ENCODE data around the gene RGS11. TPM values are rescaled to one million over a fixed set of nuclear protein-coding genes. Genes with fewer than 3 reads are reported as not detected.

RGS11 gene
- total RNA-seq, 2 donors from 2014 or later, result 2.9 to 4.0 TPM

DNA sequence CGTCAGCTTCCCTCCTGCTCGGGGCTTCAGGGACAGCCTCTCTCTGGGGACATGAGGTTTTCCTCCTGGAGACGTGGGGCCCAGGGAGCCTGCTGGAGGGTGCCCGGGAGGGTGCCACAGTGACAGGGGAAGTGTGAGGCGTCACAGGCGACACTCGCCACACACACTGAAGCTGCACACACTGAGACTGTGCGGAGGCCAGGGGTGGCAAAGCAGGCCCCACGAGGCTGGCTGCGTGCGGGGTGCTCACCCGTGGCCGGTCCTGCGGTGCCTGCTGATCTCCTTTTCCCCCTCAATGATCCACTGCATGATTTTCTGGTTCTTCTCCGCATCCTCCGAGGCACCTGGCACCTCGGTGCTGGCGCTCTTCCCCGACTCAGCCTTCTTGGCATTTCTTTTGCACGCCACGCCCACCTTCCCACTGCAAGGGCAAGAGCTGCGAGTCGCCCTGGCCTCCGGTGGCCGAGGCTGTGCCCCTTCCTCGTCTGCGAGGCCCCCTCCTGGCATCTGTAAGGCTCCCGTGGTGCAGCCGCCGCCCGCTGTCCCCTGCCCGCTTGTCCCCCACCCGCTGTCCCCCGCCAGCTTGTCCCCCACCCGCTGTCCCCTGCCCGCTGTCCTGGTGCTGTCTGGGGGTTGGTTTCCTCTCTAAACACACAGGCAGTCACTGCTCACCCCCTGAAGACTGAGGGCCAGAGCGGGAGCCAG, 21.2 kb upstream of the RGS11 start:
- no peaks in the 10 kb centered on the region for H3K9me3 ChIP-seq
- H3K27me3 ChIP-seq, result no peaks in the 10 kb centered on the region
- no peak overlapping the region for H3K27ac ChIP-seq
- TF ChIP-seq, protein P1, sequence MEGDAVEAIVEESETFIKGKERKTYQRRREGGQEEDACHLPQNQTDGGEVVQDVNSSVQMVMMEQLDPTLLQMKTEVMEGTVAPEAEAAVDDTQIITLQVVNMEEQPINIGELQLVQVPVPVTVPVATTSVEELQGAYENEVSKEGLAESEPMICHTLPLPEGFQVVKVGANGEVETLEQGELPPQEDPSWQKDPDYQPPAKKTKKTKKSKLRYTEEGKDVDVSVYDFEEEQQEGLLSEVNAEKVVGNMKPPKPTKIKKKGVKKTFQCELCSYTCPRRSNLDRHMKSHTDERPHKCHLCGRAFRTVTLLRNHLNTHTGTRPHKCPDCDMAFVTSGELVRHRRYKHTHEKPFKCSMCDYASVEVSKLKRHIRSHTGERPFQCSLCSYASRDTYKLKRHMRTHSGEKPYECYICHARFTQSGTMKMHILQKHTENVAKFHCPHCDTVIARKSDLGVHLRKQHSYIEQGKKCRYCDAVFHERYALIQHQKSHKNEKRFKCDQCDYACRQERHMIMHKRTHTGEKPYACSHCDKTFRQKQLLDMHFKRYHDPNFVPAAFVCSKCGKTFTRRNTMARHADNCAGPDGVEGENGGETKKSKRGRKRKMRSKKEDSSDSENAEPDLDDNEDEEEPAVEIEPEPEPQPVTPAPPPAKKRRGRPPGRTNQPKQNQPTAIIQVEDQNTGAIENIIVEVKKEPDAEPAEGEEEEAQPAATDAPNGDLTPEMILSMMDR (IDR thresholded peaks at IDR 0.05), result no peak
- no peak for DNase-seq
- no peaks in the 10 kb centered on the region for H3K36me3 ChIP-seq
- H3K9ac ChIP-seq (ENCODE audit: low read depth in 2 of 2, low read length in 2 of 2), result no peak overlapping the region
- H3K4me1 ChIP-seq, result no peaks in the 10 kb centered on the region
- intact Hi-C loops (cut with DNase I), result no loop called here
- no peak overlapping the region for H3K4me3 ChIP-seq

DNA sequence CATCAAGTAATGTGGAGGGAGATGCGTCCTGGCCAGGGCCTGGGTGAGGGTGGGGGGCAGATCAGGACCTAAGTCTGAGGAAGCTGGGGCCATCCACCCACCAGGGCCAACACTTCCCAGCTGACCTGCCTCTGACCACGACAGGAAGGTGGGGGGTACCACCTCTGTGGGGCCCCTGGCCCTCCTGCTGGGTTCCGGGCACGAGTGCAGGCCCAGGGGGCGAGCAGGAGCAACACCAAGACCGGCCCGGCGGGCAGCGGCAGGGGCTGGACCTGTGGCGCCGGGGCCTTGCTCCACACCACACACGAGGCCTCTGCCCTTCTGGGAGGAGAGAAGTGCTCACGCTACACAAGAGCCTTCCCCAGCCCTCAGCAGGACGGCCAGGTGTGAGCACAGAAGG, 20.5 kb upstream of the RGS11 start:
- intact Hi-C loops (cut with DNase I), result no loop called here
- no peak overlapping the region for H3K4me3 ChIP-seq
- no peak for DNase-seq
- H3K36me3 ChIP-seq, result no peaks in the 10 kb centered on the region
- H3K9ac ChIP-seq (ENCODE audit: low read depth in 2 of 2, low read length in 2 of 2), result no peak overlapping the region
- H3K27ac ChIP-seq, result no peak overlapping the region
- TF ChIP-seq, protein P1 (IDR thresholded peaks at IDR 0.05), result no peak
- H3K27me3 ChIP-seq, result no peaks in the 10 kb centered on the region
- H3K4me1 ChIP-seq, result no peaks in the 10 kb centered on the region
- H3K9me3 ChIP-seq, result no peaks in the 10 kb centered on the region

DNA sequence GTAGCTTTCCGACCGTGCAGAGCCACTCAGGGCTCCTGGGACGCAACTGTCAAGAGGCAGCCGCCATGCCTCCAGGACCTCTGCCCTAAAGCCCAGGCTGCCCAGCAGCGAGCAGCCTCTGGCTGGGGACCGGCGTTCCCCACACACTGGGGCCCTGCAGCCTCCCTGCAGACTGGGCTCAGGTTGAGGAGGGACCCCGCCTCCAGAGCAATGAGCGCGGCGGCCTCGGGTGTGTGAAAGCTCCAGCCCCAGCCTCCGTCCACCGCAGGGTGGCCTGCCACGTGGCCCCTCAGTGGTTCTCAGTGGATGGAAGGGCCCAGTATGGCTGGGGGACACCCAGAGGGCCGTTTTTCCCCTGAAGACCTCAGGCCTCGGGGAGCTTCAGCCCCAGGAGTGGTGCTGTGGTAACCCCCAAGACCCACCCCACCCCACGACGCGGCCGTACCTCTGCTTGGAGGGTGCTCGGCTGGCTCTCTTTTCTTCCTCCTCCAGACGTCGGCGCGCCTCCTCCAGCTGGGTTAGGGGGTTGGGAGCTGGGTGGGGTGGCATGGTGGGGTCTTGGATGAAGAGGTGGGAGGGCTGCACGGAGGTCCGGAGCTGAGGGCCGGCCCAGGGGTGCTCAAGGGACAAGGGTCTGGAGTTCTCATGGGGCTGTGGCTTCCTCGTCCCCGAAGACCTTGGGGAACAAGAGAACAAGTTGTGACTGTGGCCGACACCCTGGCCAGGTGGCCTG, 17.5 kb upstream of the RGS11 start:
- H3K36me3 ChIP-seq, result no peaks in the 10 kb centered on the region

DNA sequence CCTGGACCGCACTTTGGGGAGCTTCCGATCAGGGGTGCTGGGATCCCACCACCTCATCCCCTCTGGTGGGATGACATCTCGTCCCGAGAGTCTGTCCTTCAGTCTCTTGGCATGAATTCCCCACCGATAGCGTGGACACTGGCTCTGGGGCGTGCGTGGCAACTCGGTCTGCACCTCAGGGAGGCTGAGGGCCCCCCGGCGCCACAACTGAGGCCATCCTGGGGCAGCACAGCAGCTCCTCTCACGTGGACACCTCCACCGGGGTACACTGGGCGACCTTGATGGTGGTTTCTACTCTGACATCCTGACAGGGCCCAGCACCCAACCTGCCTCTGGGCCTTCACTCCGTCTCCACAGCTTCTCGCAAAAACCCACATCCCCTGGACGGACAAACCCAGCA, 15.8 kb upstream of the RGS11 start:
- H3K36me3 ChIP-seq, result no peaks in the 10 kb centered on the region
- H3K27ac ChIP-seq, result no peak overlapping the region
- intact Hi-C loops (cut with DNase I), result no loop called here
- H3K4me1 ChIP-seq, result no peaks in the 10 kb centered on the region
- H3K9me3 ChIP-seq, result no peaks in the 10 kb centered on the region
- no peak overlapping the region for H3K9ac ChIP-seq (ENCODE audit: low read depth in 2 of 2, low read length in 2 of 2)
- no peaks in the 10 kb centered on the region for H3K27me3 ChIP-seq
- TF ChIP-seq, protein P1 (IDR thresholded peaks at IDR 0.05), result no peak
- DNase-seq, result no peak
- H3K4me3 ChIP-seq, result no peak overlapping the region

More for the DNA sequence above, 17.5 kb upstream of the RGS11 start:
- Histone ChIP-seq H3K27me3 (no peaks in the 10 kb centered on the region), H3K9me3 (no peaks in the 10 kb centered on the region), H3K27ac (no peak overlapping the region), H3K4me3 (no peak overlapping the region), H3K4me1 (no peaks in the 10 kb centered on the region), H3K9ac (ENCODE audit: low read depth in 2 of 2, low read length in 2 of 2) (no peak overlapping the region)
- intact Hi-C loops (cut with DNase I), result no loop called here
- DNase-seq, result no peak
- TF ChIP-seq, protein P1 (IDR thresholded peaks at IDR 0.05), result no peak

DNA sequence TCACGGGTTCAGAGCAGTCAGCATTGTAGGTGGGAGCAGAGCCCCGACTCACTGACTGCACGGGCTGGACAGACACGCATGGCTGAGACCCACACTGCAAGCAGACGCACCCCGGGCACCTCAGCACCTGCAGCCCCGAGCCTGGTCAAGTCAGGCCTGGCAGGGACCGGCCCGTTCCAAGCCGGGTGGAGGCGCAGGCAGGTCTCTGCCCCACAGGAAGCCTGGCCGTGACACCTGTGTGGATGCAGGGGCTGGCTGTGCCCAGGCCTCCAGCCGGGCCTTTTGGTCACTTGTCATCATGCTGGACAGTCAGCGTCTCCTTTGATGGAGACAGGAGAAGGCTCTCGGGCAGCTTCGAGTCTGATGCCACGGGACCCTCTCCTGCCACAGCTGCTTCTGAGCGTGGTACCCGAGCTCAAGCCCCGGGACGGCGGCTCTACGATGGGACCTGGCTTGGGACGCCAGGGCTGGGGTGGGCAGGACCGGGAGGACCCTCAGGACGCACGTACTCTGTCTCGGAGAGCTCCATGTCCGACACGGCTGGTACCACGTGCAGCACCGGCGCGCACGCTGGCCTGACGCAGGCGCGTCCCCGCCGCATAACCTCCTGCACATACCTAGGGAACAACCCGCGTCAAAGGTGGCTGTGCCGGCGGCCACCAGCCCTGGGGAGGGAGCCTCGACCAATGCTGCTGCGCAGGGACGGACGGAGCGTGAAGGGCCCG, 15.1 kb upstream of the RGS11 start:
- Histone ChIP-seq H3K9ac (ENCODE audit: low read depth in 2 of 2, low read length in 2 of 2) (no peak overlapping the region), H3K4me3 (no peak overlapping the region), H3K9me3 (no peaks in the 10 kb centered on the region), H3K27me3 (no peaks in the 10 kb centered on the region), H3K4me1 (no peaks in the 10 kb centered on the region), H3K36me3 (no peaks in the 10 kb centered on the region), H3K27ac (no peak overlapping the region)
- TF ChIP-seq, protein P1 (IDR thresholded peaks at IDR 0.05), result no peak
- intact Hi-C loops (cut with DNase I), result no loop called here
- no peak for DNase-seq
